K562 (cell line): ENCODE measurements around the gene RNASEH1. TPM values are rescaled to one million over a fixed set of nuclear protein-coding genes. Genes with fewer than 3 reads are reported as not detected.
A peak's percentile ranks its signal among the peaks of the same experiment; 100 is the strongest.

Experiments
- ATF7 ChIP-seq: fragments of 450-650 bp; IDR thresholded peaks from 2 replicates; pipeline ENCODE4 v1.7.1; 2014; ENCODE audit warnings: mild to moderate bottlenecking, moderate library complexity
- BACH1 ChIP-seq: fragments of 200-800 bp; sonication (Bioruptor generic); IDR thresholded peaks from 2 replicates; pipeline ENCODE4 v1.6.1; 2016; ENCODE audit warnings: missing genetic modification characterization, missing compliant biosample characterization
- EGR1 ChIP-seq: fragments of 450-650 bp; conservative IDR thresholded peaks from 2 replicates; pipeline ENCODE4 v1.6.1; 2017; ENCODE audit warnings: mild to moderate bottlenecking
- FOXK2 ChIP-seq, 2 experiments: fragments of 450-650 bp; IDR thresholded peaks in 1 of 2; conservative IDR thresholded peaks in 1 of 2; 2 replicates each; pipeline ENCODE4 v1.6.1; 2016; ENCODE audit warnings: low read depth in 2 of 2, mild to moderate bottlenecking in 1 of 2
- GABPA ChIP-seq: fragments of 200-800 bp; sonication (Bioruptor generic); conservative IDR thresholded peaks from 2 replicates; pipeline ENCODE4 v1.6.1; 2016; ENCODE audit warnings: low read depth, missing genetic modification characterization, missing compliant biosample characterization
- HDAC1 ChIP-seq, 2 experiments: fragments of 450-650 bp; IDR thresholded peaks; 2 replicates each; pipeline ENCODE4 v1.6.1; 2016 to 2017; ENCODE audit warnings: inconsistent platforms in 1 of 2, mild to moderate bottlenecking in 1 of 2, moderate library complexity in 1 of 2
- HOMEZ ChIP-seq: fragments of 250-450 bp; sonication (Bioruptor Pico); IDR thresholded peaks from 2 replicates; pipeline ENCODE4 v1.4.0; 2020; ENCODE audit warnings: mild to moderate bottlenecking, moderate library complexity
- KDM5B ChIP-seq: fragments of 200-600 bp; sonication (generic); IDR thresholded peaks from 2 replicates; pipeline ENCODE4 v1.6.1; 2012; ENCODE audit warnings: low read depth, mild to moderate bottlenecking, moderate library complexity, low read length, control low read depth, inconsistent platforms; ENCODE audit not compliant: insufficient replicate concordance
- MEIS2 ChIP-seq: fragments of 450-650 bp; IDR thresholded peaks from 2 replicates; pipeline ENCODE4 v1.6.1; 2014; ENCODE audit warnings: mild to moderate bottlenecking; ENCODE audit not compliant: partially characterized antibody
- NFE2 ChIP-seq: IDR thresholded peaks from 2 replicates; pipeline ENCODE4 v1.6.1; 2014; ENCODE audit warnings: antibody characterized with exemption, low read depth
- NR2C2 ChIP-seq, 2 experiments: fragments of 200-800 bp in 1 of 2; sonication (Bioruptor generic) in 1 of 2; sonication (generic) in 1 of 2; formaldehyde crosslinking in 1 of 2; IDR thresholded peaks; 2 replicates each; pipeline versions ENCODE4 v1.6.1 to v1.8.0; 2016 to 2022; ENCODE audit warnings: mild to moderate bottlenecking in 1 of 2, missing compliant biosample characterization in 1 of 2, missing genetic modification characterization in 1 of 2, missing genetic modification reagents in 1 of 2
- NRF1 ChIP-seq, 2 experiments: fragments of 450-650 bp; IDR thresholded peaks in 1 of 2; conservative IDR thresholded peaks in 1 of 2; 2 replicates each; pipeline ENCODE4 v1.6.1; 2014; ENCODE audit warnings: mild to moderate bottlenecking in 2 of 2
- PHF8 ChIP-seq: fragments of 200-600 bp; sonication (generic); IDR thresholded peaks from 2 replicates; pipeline ENCODE4 v1.6.1; 2012; ENCODE audit warnings: mixed run types, mild to moderate bottlenecking, inconsistent platforms, low read length, moderate library complexity, borderline replicate concordance
- RBM22 ChIP-seq: fragments of 200-400 bp; formaldehyde crosslinking; IDR thresholded peaks from 2 replicates; pipeline ENCODE4 v1.6.1; 2018; ENCODE audit warnings: low read length, low read depth; ENCODE audit not compliant: poor library complexity, severe bottlenecking
- SUPT5H ChIP-seq: fragments of 450-650 bp; IDR thresholded peaks from 2 replicates; pipeline ENCODE4 v1.6.1; 2016
- TEAD1 ChIP-seq, 2 experiments: fragments of 450-650 bp in 1 of 2; sonication (generic) in 1 of 2; formaldehyde crosslinking; IDR thresholded peaks; 2 replicates each; pipeline versions ENCODE4 v1.4.0 to v1.8.0; 2020 to 2022; ENCODE audit warnings: mild to moderate bottlenecking in 2 of 2, missing genetic modification reagents in 1 of 2
- YY1 ChIP-seq, 3 experiments: IDR thresholded peaks; 2 replicates each; pipeline ENCODE4 v1.6.1; 2011; ENCODE audit warnings: low read length in 2 of 3, mild to moderate bottlenecking in 2 of 3, moderate library complexity in 2 of 3, borderline replicate concordance in 1 of 3, control low read depth in 1 of 3, low read depth in 1 of 3; ENCODE audit not compliant: insufficient read depth in 3 of 3, insufficient replicate concordance in 2 of 3, control insufficient read depth in 1 of 3, insufficient read length in 1 of 3; ENCODE audit errors: extremely low read depth in 1 of 3
- ZMIZ1 ChIP-seq, 2 experiments: fragments of 150-350 bp in 1 of 2; IDR thresholded peaks; 2 replicates each; pipeline ENCODE4 v1.6.1; 2012 to 2016; ENCODE audit warnings: low read depth in 2 of 2, low read length in 2 of 2, mild to moderate bottlenecking in 1 of 2, moderate library complexity in 1 of 2
- ZNF316 ChIP-seq: fragments of 450-650 bp; IDR thresholded peaks from 2 replicates; pipeline ENCODE4 v1.6.1; 2016
- ZNF668 ChIP-seq: fragments of 250-450 bp; sonication (Bioruptor Pico); IDR thresholded peaks from 2 replicates; pipeline ENCODE4 v1.8.0; 2022; ENCODE audit warnings: mild to moderate bottlenecking, inconsistent platforms
- polyA plus RNA-seq, 8 experiments: library from polyadenylated mRNA; depleted of rRNA in 4 of 8; stranded (reverse) in 5 of 8; unstranded in 3 of 8; fragments of >200 nt; fragmentation: Nextera tagmentation in 2 of 8; fragmentation: Illumina TruSeq in 1 of 8; extraction: Ambion mirVana in 2 of 8; extraction: Trizol in 1 of 8; gene quantifications; 2 replicates each; pipeline versions ENCODE4 v1.2.1 to v1.2.3, GENCODE V29; 2011 to 2014; ENCODE audit warnings: inconsistent platforms in 1 of 8, missing spikeins in 1 of 8
- total RNA-seq, 7 experiments: library from RNA; depleted of rRNA in 6 of 7; stranded (reverse); fragments of >200 nt in 6 of 7; fragmentation: Illumina TruSeq in 2 of 7; extraction: Trizol in 2 of 7; gene quantifications; 2 replicates each; pipeline versions ENCODE4 v1.2.1 to v1.2.3, GENCODE V29; 2011 to 2021; ENCODE audit warnings: low replicate concordance in 1 of 7

The RNASEH1 gene
- total and polyA plus RNA-seq, 9 of the 15 experiments (the other 6 are each of a cell fraction or from before 2014, with no cell fraction given): 25.7 to 47.5 (median 42.8) TPM

GRCh38 chr2:3518496-3519254, 39.5 kb downstream of the RNASEH1 start (continued):
- TF ChIP-seq HOMEZ (no peak), KDM5B (peak; percentile 70), EGR1 (peak; percentile 47), NRF1 (conservative IDR thresholded peaks at IDR 0.05 in 1 of 2, IDR thresholded peaks at IDR 0.05 in 1 of 2) (peak; percentile 100), ZMIZ1 (IDR thresholded peaks at IDR 0.05; ENCODE audit: low read depth in 2 of 2, low read length in 2 of 2) (peak in 1 of 2 experiments; percentile 8; a peak in 1 of 4 replicates), HDAC1 (IDR thresholded peaks at IDR 0.05) (0 out of 4 replicates have a peak, but pooled peaks of 1 of the 2 experiments have one; percentile 35), YY1 (IDR thresholded peaks at IDR 0.05; ENCODE audit: borderline replicate concordance in 1 of 3, control insufficient read depth in 1 of 3, extremely low read depth in 1 of 3, insufficient read depth in 3 of 3, insufficient read length in 1 of 3, insufficient replicate concordance in 2 of 3, low read depth in 1 of 3, low read length in 2 of 3) (peak in 1 of 3 experiments; percentile 55), ZNF316 (0 out of 2 replicates have a peak, but pooled peaks have one; percentile 41), NFE2 (0 out of 2 replicates have a peak, but pooled peaks have one; percentile 25), PHF8 (peak; percentile 60), NR2C2 (CRISPR knock-in tag; IDR thresholded peaks at IDR 0.05) (no peak), NR2C2 (tag; IDR thresholded peaks at IDR 0.05) (peak; percentile 82), TEAD1 (CRISPR knock-in tag; IDR thresholded peaks at IDR 0.05) (0 out of 4 replicates have a peak, but pooled peaks of 1 of the 2 experiments have one; percentile 24), ZNF668 (no peak), RBM22 (peak; percentile 16), MEIS2 (peak; percentile 100), GABPA (tag) (peak; percentile 60), ATF7 (peak; percentile 84; the same call in 1 of the 2 replicates), SUPT5H (peak; percentile 77), BACH1 (tag) (no peak), FOXK2 (conservative IDR thresholded peaks at IDR 0.05 in 1 of 2, IDR thresholded peaks at IDR 0.05 in 1 of 2; ENCODE audit: low read depth in 2 of 2) (peak in 1 of 2 experiments; percentile 16; a peak in 1 of 4 replicates)
